HG02884 (cell line): ENCODE data around the gene PFKFB3.
"Not testable (repeated sequence)": the region's sequence is repeated elsewhere in the genome, so short reads cannot be mapped to it uniquely, and the experiment has no call there.

ENCODE experiments used
- ATAC-seq: cut with Tn5 transposase; IDR thresholded peaks from one replicate; pipeline ENCODE4 v1.9.1; 2021; ENCODE audit warnings: mild to moderate bottlenecking, moderate library complexity; ENCODE audit not compliant: unreplicated experiment

Gene PFKFB3

DNA sequence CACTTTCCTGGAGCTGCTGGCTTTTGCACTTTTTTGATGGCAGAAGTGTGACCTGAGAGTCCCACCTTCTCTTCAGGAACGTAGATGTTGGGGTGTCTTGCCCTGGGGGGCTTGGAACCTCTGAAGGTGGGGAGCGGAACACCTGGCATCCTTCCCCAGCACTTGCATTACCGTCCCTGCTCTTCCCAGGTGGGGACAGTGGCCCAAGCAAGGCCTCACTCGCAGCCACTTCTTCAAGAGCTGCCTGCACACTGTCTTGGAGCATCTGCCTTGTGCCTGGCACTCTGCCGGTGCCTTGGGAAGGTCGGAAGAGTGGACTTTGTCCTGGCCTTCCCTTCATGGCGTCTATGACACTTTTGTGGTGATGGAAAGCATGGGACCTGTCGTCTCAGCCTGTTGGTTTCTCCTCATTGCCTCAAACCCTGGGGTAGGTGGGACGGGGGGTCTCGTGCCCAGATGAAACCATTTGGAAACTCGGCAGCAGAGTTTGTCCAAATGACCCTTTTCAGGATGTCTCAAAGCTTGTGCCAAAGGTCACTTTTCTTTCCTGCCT lies 31.1 kb downstream of the PFKFB3 start:
- no peak for ATAC-seq

DNA sequence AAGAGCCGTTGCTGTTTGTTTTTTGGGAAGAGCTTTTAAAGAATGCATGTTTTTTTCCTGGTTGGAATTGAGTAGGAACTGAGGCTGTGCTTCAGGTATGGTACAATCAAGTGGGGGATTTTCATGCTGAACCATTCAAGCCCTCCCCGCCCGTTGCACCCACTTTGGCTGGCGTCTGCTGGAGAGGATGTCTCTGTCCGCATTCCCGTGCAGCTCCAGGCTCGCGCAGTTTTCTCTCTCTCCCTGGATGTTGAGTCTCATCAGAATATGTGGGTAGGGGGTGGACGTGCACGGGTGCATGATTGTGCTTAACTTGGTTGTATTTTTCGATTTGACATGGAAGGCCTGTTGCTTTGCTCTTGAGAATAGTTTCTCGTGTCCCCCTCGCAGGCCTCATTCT lies 31.6 kb downstream of the PFKFB3 start:
- no peak for ATAC-seq

DNA sequence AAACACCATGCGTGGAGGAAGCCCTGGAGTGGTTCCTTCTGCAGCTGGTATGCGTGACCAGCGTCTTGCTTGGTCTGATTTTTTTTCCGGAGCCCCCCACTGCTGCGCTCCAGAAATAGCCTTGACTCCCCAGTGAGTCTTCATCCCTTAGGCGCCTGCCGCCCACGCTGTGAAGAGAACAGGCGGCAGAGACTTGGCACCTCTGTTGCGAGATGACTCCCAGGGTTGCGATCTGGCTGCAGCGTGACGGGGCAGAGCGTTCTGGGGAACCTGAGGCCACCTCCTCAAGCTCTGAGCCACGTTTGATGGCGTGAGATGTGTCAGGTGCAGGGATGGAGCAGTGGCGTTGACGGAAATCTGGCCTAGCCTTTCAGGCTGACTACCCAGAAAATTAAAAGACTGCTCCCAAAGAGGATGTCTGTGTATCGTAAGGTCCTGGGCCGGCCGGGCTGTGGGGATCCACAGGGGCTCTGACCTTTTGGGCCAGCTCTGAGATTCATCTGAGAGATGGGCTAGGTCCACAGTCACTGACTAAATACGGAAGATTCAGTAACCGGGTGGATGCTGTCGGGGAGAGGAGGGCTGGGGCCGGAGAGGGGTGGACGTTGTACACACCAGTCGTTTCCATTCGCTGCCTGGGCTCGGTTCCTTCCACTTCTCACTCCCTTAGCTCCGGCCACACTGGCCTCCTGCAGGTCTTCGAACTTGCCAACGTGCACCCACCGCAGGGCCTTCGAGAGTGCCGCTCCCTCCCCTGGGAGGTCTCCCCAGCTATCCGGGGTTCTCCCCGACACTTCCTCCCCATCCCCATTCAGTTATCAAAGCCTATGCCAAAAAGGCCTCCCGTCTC lies 33.8 kb downstream of the PFKFB3 start:
- no peak for ATAC-seq

GRCh38 chr10:6237199-6237530 lies 34.4 kb downstream of the PFKFB3 start:
- no peak for ATAC-seq

DNA sequence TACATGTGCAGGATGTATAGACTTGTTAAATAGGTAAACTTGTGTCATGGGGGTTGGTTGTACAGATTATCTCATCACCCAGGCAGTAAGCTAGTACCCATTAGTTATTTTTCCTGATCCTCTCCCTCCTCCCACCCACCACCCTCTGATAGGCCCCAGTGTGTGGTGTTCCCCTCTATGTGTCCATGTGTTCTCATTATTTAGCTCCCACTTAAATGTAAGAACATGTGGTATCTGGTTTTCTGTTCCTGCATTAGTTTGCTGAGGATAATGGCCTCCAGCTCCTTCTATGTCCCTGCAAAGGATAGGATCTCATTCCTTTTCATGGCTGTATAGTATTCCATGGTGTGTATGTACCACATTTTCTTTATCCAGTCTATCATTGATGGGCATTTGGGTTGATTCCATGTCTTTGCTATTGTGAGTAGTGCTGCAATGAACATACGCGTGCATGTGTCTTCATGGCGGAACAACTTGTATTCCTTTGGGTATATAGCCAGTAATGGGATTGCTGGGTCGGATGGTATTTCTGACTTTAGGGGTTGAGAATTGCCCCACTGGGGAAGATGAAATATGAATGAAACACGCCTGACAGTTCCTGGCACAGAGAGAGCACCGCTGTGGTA lies 36.0 kb downstream of the PFKFB3 start:
- ATAC-seq = not testable (repeated sequence)

- ATAC-seq = peak; percentile 79
Measured at GRCh38 chr10:6239213-6239991, 36.7 kb downstream of the PFKFB3 start.

- ATAC-seq = no peak
Measured at GRCh38 chr10:6240254-6240653, 37.5 kb downstream of the PFKFB3 start.

GRCh38 chr10:6242089-6242488 lies 39.4 kb downstream of the PFKFB3 start:
- ATAC-seq = no peak

GRCh38 chr10:6244510-6244909 lies 41.8 kb downstream of the PFKFB3 start:
- ATAC-seq = no peak

- no peak for ATAC-seq
Measured at GRCh38 chr10:6247041-6247712, 44.4 kb downstream of the PFKFB3 start.

- not testable (repeated sequence) for ATAC-seq
Measured at GRCh38 chr10:6248908-6249307, 46.2 kb downstream of the PFKFB3 start.

GRCh38 chr10:6249698-6250097 lies 47.0 kb downstream of the PFKFB3 start:
- ATAC-seq = no peak

GRCh38 chr10:6250745-6251144 lies 48.0 kb downstream of the PFKFB3 start:
- ATAC-seq = no peak

DNA sequence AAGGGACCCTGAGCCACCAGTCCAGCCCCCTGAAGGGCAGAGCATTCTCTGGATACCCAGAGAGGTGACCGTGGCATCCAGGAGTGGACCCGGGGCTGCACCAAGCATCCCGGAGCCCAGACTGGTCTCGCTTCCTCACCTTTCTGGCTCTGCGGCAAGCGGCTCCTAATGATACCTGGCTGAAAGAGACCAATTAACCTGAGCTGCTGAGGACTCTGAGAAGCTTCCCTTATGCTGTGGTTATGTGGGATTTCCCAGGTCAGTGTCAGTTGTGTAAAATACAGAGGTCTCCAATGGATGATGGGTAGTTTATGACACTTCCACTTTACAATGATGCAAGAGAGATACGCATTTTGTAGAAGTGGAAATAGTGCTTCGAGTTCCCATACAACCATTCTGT lies 51.5 kb downstream of the PFKFB3 start:
- ATAC-seq = no peak

DNA sequence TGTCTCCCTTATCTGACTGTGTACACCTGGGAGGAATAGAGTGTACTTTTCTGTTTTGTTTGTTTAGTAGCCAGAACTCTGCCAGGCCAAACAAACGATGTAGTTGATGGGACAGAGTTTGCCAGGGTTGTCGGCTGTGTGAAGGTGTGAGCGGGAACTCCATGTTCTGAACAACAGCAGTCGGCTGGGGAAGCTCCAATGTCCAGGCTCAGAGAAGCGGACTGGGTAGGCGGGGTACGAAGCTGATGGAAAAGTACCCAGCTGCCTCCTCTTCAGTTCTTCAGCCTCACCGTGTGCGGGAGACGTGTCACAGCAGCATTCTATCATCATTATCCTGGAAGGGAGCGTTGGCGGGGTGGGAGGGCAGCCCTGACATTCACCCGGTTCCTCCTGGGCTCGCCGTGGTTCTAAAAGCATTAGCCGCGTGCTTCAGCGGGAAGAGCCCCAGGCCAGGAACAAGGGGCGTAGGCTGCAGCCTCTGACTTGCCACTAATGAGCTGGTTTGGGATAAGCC lies 52.9 kb downstream of the PFKFB3 start:
- ATAC-seq = no peak

GRCh38 chr10:6256439-6256838 lies 53.7 kb downstream of the PFKFB3 start:
- no peak for ATAC-seq

GRCh38 chr10:6259153-6259552 lies 56.4 kb downstream of the PFKFB3 start:
- ATAC-seq = no peak

- no peak for ATAC-seq
Measured at GRCh38 chr10:6260843-6261242, 58.1 kb downstream of the PFKFB3 start.

GRCh38 chr10:6267941-6268340 lies 65.2 kb downstream of the PFKFB3 start:
- ATAC-seq = no peak

DNA sequence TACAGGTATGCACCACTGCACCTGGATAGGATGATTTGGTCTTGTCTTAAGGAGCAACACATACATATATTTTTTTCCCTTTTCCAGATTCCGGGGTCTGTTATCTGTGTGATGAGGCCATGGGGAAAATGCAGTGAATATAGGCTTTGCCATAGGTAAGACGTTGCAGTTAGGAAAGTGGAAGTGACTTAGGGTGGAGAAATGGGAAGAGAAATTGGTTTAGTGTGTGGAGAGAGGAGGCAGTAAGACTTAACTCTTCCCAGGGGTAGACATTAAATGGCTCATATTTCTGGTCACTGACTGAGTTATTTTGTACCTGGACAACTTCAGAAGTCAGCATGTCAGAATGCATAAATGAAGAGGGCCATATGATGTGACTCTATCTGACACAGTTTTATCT lies 66.7 kb downstream of the PFKFB3 start:
- no peak for ATAC-seq
